CD14-positive monocyte (primary cell): ENCODE data around the gene RCE1. TPM values are rescaled to one million over a fixed set of nuclear protein-coding genes. Genes with fewer than 3 reads are reported as not detected.

Experiments
- DNase-seq, 3 donors: peaks; one replicate each; pipeline ENCODE4 v3.0.0-alpha.2; 2011 to 2022
- H2AFZ ChIP-seq: 2 replicates; pipeline ENCODE4 v1.6.0; 2012; ENCODE audit warnings: mild to moderate bottlenecking, low read depth, low read length, inconsistent platforms; ENCODE audit not compliant: insufficient read depth, poor library complexity, severe bottlenecking
- H3K27ac ChIP-seq, 2 donors: 1 replicate in 1 of 2; 2 replicates in 1 of 2; pipeline ENCODE4 v1.5.1; 2012 to 2013; ENCODE audit warnings: low read length in 2 of 2, control low read depth in 1 of 2, inconsistent platforms in 1 of 2, low read depth in 1 of 2, mild to moderate bottlenecking in 1 of 2
- H3K27me3 ChIP-seq, 2 donors: one replicate each; pipeline versions ENCODE4 v1.6.0 to v1.6.1; 2011 to 2013; ENCODE audit warnings: low read length in 2 of 2; ENCODE audit not compliant: control insufficient read depth in 2 of 2, insufficient read depth in 2 of 2
- H3K36me3 ChIP-seq, 2 donors: replicated peaks in 1 of 2; 1 replicate in 1 of 2; 2 replicates in 1 of 2; pipeline versions ENCODE4 v1.5.1 to v1.6.1; 2012 to 2013; ENCODE audit warnings: low read length in 2 of 2, control low read depth in 1 of 2, inconsistent platforms in 1 of 2, mild to moderate bottlenecking in 1 of 2; ENCODE audit not compliant: insufficient read depth in 2 of 2, control insufficient read depth in 1 of 2
- H3K4me1 ChIP-seq, 2 donors: 1 replicate in 1 of 2; 2 replicates in 1 of 2; pipeline versions ENCODE4 v1.5.1 to v1.6.1; 2012 to 2013; ENCODE audit warnings: low read length in 2 of 2, control low read depth in 1 of 2, inconsistent platforms in 1 of 2, mild to moderate bottlenecking in 1 of 2, moderate library complexity in 1 of 2; ENCODE audit not compliant: insufficient read depth in 2 of 2, control insufficient read depth in 1 of 2
- H3K4me2 ChIP-seq: replicated peaks from 2 replicates; pipeline ENCODE3; 2012; ENCODE audit warnings: low read length, moderate library complexity, mild to moderate bottlenecking; ENCODE audit not compliant: poor library complexity, severe bottlenecking; ENCODE audit errors: extremely low read depth
- H3K4me3 ChIP-seq, 3 experiments: fragments of 200-600 bp in 1 of 3; sonication (generic) in 1 of 3; replicated peaks in 1 of 3; 1 replicate in 2 of 3; 2 replicates in 1 of 3; pipeline ENCODE4 v1.5.1; 2011 to 2013; ENCODE audit warnings: low read length in 3 of 3, mild to moderate bottlenecking in 3 of 3, control low read depth in 2 of 3, low read depth in 2 of 3, inconsistent platforms in 1 of 3, moderate library complexity in 1 of 3
- H3K79me2 ChIP-seq: 2 replicates; pipeline ENCODE4 v1.6.0; 2012; ENCODE audit warnings: mild to moderate bottlenecking, control low read depth, inconsistent platforms, low read length, moderate library complexity; ENCODE audit not compliant: insufficient read depth
- H3K9ac ChIP-seq: 2 replicates; pipeline ENCODE4 v1.6.0; 2017; ENCODE audit warnings: low read length, mild to moderate bottlenecking; ENCODE audit not compliant: insufficient read depth, poor library complexity, severe bottlenecking
- H3K9me3 ChIP-seq, 2 donors: replicated peaks in 1 of 2; 1 replicate in 1 of 2; 2 replicates in 1 of 2; pipeline versions ENCODE4 v1.5.1 to v1.6.1; 2012 to 2013; ENCODE audit warnings: low read length in 2 of 2, control low read depth in 1 of 2; ENCODE audit not compliant: control insufficient read depth in 1 of 2, insufficient read depth in 1 of 2
- H4K20me1 ChIP-seq: 2 replicates; pipeline ENCODE4 v1.6.0; 2012; ENCODE audit warnings: mild to moderate bottlenecking, low read length, control low read depth, moderate library complexity; ENCODE audit not compliant: insufficient read depth
- H3K27ac Mint-ChIP-seq, 7 donors: one replicate each; pipeline ENCODE4 v1.8.0; 2020; ENCODE audit warnings: mild to moderate bottlenecking in 7 of 7, mixed read lengths in 7 of 7, moderate library complexity in 6 of 7, inconsistent platforms in 2 of 7
- H3K27me3 Mint-ChIP-seq, 3 donors: one replicate each; pipeline ENCODE4 v1.8.0; 2021 to 2022; ENCODE audit warnings: low read depth in 3 of 3, mild to moderate bottlenecking in 3 of 3, mixed read lengths in 3 of 3, moderate library complexity in 3 of 3, inconsistent platforms in 1 of 3
- H3K36me3 Mint-ChIP-seq, 2 donors: one replicate each; pipeline ENCODE4 v1.8.0; 2020; ENCODE audit warnings: mixed read lengths in 2 of 2, inconsistent platforms in 1 of 2, mild to moderate bottlenecking in 1 of 2
- H3K4me1 Mint-ChIP-seq: one replicate; pipeline ENCODE4 v1.8.0; 2020; ENCODE audit warnings: mild to moderate bottlenecking, mixed read lengths
- H3K4me3 Mint-ChIP-seq, 2 donors: one replicate each; pipeline ENCODE4 v1.8.0; 2020; ENCODE audit warnings: mild to moderate bottlenecking in 2 of 2, mixed read lengths in 2 of 2, moderate library complexity in 1 of 2
- H3K9me3 Mint-ChIP-seq, 7 donors: one replicate each; pipeline ENCODE4 v1.8.0; 2020 to 2022; ENCODE audit warnings: mixed read lengths in 7 of 7, mild to moderate bottlenecking in 6 of 7, moderate library complexity in 6 of 7, inconsistent platforms in 2 of 7
- WGBS: methylation state at CpG from one replicate; pipeline ENCODE4 v1.1.5; 2013; ENCODE audit warnings: missing lambda C conversion rate; ENCODE audit not compliant: insufficient coverage; 5-methylcytosine and 5-hydroxymethylcytosine counted together
- intact Hi-C, 2 donors: fragments of 100-400 bp; cut with micrococcal nuclease; formaldehyde crosslinking; loops; one replicate each; pipeline versions ENCODE4 v1.15.0 to v1.15.1; 2023
- polyA plus RNA-seq, 3 donors: library from polyadenylated mRNA; depleted of rRNA in 1 of 3; unstranded in 2 of 3; stranded (reverse) in 1 of 3; fragments of 300-500 nt in 2 of 3; fragments of >200 nt in 1 of 3; fragmentation: Illumina TruSeq in 2 of 3; gene quantifications; 1 replicate in 2 of 3; 2 replicates in 1 of 3; pipeline ENCODE4 v1.2.3, GENCODE V29; 2012 to 2021
- TF ChIP-seq, protein P1 (sequence below): fragments of 200-600 bp; IDR thresholded peaks from one replicate; pipeline ENCODE4 v1.8.0; 2022; ENCODE audit warnings: antibody characterized with exemption, mild to moderate bottlenecking

The RCE1 gene
- polyA plus RNA-seq, 3 donors: 20.3 to 24.7 (median 22.8) TPM

DNA sequence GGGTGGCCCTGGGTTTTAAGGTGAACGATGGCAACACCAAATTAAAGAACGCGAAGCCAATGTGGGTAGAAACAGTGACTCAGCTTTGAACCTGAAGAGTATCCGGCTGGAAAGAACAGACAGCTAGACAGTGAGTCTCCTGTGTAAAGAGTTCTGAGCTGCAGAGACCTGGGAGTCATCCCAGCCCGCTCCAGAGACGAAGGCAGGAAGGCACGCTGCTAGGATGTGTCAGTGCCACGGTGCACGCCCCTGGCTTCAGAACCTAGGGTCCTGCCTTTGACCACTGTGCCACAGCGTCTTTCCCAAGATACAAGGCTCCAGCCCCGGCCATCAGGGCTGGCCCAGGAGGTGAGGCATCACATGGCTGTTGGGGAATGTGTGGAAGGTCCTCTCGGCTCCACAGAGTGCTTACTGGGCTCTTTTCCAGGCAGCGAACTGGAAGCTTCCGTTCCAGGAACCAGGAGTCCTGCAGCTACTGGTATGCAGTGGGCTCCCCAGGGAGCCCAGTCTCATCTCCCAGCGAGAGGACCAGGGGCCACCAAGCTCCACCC is 43.5 kb downstream of the RCE1 start:
- no peak overlapping the region for H3K27ac ChIP-seq
- H3K4me3 Mint-ChIP-seq: no peak overlapping the region
- no peaks in the 10 kb centered on the region for H3K4me1 ChIP-seq
- H3K9me3 ChIP-seq: no peaks in the 10 kb centered on the region
- intact Hi-C loops: no loop called here
- H3K36me3 ChIP-seq: no peaks in the 10 kb centered on the region
- H3K27me3 ChIP-seq: no peaks in the 10 kb centered on the region
- H2AFZ ChIP-seq: no peak overlapping the region
- no peak overlapping the region for H3K4me2 ChIP-seq
- 94% methylated on average over 11 of the region's 15 CpGs for WGBS
- no peak for DNase-seq
- peak overlapping the region in 1 of 7 donors; percentile 57 for H3K27ac Mint-ChIP-seq
- H4K20me1 ChIP-seq: no peaks in the 10 kb centered on the region
- H3K9ac ChIP-seq: no peak overlapping the region
- peaks cover 0 to 3% of the 10 kb centered on the region in 2 donors for H3K36me3 Mint-ChIP-seq
- peaks cover 0 to 2% (median 0%) of the 10 kb centered on the region in 7 donors for H3K9me3 Mint-ChIP-seq
- H3K4me1 Mint-ChIP-seq: peaks cover 5% of the 10 kb centered on the region
- H3K4me3 ChIP-seq: no peak overlapping the region
- no peaks in the 10 kb centered on the region for H3K79me2 ChIP-seq
- peaks cover 1 to 6% (median 3%) of the 10 kb centered on the region in 3 donors for H3K27me3 Mint-ChIP-seq
- TF ChIP-seq, protein P1, sequence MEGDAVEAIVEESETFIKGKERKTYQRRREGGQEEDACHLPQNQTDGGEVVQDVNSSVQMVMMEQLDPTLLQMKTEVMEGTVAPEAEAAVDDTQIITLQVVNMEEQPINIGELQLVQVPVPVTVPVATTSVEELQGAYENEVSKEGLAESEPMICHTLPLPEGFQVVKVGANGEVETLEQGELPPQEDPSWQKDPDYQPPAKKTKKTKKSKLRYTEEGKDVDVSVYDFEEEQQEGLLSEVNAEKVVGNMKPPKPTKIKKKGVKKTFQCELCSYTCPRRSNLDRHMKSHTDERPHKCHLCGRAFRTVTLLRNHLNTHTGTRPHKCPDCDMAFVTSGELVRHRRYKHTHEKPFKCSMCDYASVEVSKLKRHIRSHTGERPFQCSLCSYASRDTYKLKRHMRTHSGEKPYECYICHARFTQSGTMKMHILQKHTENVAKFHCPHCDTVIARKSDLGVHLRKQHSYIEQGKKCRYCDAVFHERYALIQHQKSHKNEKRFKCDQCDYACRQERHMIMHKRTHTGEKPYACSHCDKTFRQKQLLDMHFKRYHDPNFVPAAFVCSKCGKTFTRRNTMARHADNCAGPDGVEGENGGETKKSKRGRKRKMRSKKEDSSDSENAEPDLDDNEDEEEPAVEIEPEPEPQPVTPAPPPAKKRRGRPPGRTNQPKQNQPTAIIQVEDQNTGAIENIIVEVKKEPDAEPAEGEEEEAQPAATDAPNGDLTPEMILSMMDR: no peak

DNA sequence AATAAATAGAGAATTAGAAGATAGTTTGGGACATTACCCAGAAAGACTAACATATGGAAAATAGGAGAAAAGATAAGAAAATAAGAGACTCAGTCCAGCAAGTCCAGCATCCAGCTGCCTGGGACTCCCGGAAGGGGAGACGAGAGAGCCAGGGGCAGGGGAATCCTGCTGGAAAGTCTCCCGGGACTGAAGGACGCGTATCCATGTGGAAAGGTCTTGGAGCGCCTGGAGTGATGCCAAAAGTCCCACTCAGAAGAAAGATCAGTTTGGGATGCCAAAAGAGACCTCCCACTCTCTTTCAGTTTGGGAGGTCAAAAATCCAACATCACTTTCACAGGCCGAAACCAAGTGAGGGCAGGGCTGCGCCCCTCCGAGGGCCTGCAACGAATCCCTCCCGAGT is 44.3 kb downstream of the RCE1 start:
- H2AFZ ChIP-seq: no peak overlapping the region
- Mint-ChIP-seq H3K36me3 (peaks cover 0 to 3% of the 10 kb centered on the region in 2 donors), H3K27me3 (peaks cover 1 to 6% (median 3%) of the 10 kb centered on the region in 3 donors), H3K4me1 (peaks cover 11% of the 10 kb centered on the region), H3K4me3 (no peak overlapping the region), H3K27ac (no peak overlapping the region), H3K9me3 (peaks cover 0 to 2% (median 0%) of the 10 kb centered on the region in 7 donors)
- no peaks in the 10 kb centered on the region for H3K79me2 ChIP-seq
- no peaks in the 10 kb centered on the region for H3K27me3 ChIP-seq
- DNase-seq: no peak
- H3K4me3 ChIP-seq: no peak overlapping the region
- H3K27ac ChIP-seq: no peak overlapping the region
- H3K9ac ChIP-seq: no peak overlapping the region
- H3K36me3 ChIP-seq: no peaks in the 10 kb centered on the region
- no peaks in the 10 kb centered on the region for H3K9me3 ChIP-seq
- H4K20me1 ChIP-seq: no peaks in the 10 kb centered on the region
- no peaks in the 10 kb centered on the region for H3K4me1 ChIP-seq
- intact Hi-C loops: no loop called here
- WGBS: 97% methylated on average over 10 of the region's 11 CpGs
- no peak overlapping the region for H3K4me2 ChIP-seq
- TF ChIP-seq, protein P1: no peak
